ENCODE results near the gene COLEC12.

- TF ChIP-seq POLR2A (IDR thresholded peaks at IDR 0.05) (no peak), CTCF (IDR thresholded peaks at IDR 0.05) (no peak)
These were observed 104.3 kb downstream of the COLEC12 start for GRCh38 chr18:396251-396555.

Measured in testis (tissue), 2 donors.